ENCODE data around the gene DAAM2. TPM values are rescaled to one million over a fixed set of nuclear protein-coding genes. Genes with fewer than 3 reads are reported as not detected.

The DAAM2 gene
- total and polyA plus RNA-seq, 2 donors (not counting 3 experiments of a cell fraction or from before 2014, with no cell fraction given): 0.42 to 0.44 TPM

DNA sequence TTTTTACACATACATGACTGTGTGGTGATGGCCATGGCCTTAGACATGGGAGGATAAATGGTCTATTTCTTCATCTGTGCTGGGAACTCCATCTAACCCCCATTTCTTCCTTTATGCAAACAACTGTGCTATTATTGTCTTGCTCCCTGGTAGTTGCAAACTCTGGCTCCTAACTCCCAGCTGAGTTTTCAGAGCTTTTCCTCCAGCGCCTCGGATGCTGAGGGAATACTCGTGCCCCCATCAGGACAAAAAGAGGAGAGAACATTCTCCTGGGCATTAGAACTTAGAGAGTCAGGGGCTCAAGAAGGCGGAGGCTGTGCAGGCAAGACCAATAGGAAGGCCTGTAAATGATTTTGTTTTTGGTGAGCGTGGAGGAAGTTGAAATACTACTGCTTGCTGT is 2.1 kb downstream of the DAAM2 start:
- TF ChIP-seq FOS (IDR thresholded peaks at IDR 0.05; ENCODE audit: borderline replicate concordance, insufficient read depth, low read length) (no peak), GATA2 (IDR thresholded peaks at IDR 0.05; ENCODE audit: insufficient read depth, insufficient read length, low read depth, low read length) (no peak), POLR2AphosphoS5 (IDR thresholded peaks at IDR 0.05; ENCODE audit: insufficient read depth, low read depth, low read length) (no peak), MYC (IDR thresholded peaks at IDR 0.05; ENCODE audit: low read depth, low read length) (no peak), JUN (IDR thresholded peaks at IDR 0.05; ENCODE audit: borderline replicate concordance, insufficient read depth, insufficient read length, low read depth) (no peak), EZH2 (IDR thresholded peaks at IDR 0.05; ENCODE audit: borderline replicate concordance, low read depth, low read length, severe bottlenecking) (no peak), POLR2A (IDR thresholded peaks at IDR 0.05; ENCODE audit: low read depth, low read length) (no peak)
- TF ChIP-seq, protein P1, sequence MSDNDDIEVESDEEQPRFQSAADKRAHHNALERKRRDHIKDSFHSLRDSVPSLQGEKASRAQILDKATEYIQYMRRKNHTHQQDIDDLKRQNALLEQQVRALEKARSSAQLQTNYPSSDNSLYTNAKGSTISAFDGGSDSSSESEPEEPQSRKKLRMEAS (IDR thresholded peaks at IDR 0.05; ENCODE audit: insufficient read depth, insufficient read length): no peak
- TF ChIP-seq, protein P2, sequence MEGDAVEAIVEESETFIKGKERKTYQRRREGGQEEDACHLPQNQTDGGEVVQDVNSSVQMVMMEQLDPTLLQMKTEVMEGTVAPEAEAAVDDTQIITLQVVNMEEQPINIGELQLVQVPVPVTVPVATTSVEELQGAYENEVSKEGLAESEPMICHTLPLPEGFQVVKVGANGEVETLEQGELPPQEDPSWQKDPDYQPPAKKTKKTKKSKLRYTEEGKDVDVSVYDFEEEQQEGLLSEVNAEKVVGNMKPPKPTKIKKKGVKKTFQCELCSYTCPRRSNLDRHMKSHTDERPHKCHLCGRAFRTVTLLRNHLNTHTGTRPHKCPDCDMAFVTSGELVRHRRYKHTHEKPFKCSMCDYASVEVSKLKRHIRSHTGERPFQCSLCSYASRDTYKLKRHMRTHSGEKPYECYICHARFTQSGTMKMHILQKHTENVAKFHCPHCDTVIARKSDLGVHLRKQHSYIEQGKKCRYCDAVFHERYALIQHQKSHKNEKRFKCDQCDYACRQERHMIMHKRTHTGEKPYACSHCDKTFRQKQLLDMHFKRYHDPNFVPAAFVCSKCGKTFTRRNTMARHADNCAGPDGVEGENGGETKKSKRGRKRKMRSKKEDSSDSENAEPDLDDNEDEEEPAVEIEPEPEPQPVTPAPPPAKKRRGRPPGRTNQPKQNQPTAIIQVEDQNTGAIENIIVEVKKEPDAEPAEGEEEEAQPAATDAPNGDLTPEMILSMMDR (IDR thresholded peaks at IDR 0.05; ENCODE audit: extremely low read depth in 1 of 2, insufficient read depth in 1 of 2, low read depth in 1 of 2, low read length in 2 of 2): no peak
- no peaks in the 10 kb centered on the region for H4K20me1 ChIP-seq (replicated peaks; ENCODE audit: control insufficient read depth, extremely low read depth, insufficient read depth, low read length)
- H3K4me2 ChIP-seq (ENCODE audit: insufficient read depth, low read length): no peak overlapping the region
- H3K79me2 ChIP-seq (ENCODE audit: control insufficient read depth, insufficient read depth, low read length): no peaks in the 10 kb centered on the region
- no peak overlapping the region for H3K4me3 ChIP-seq (replicated peaks in 1 of 3; ENCODE audit: insufficient read depth in 1 of 3, low read depth in 1 of 3, low read length in 3 of 3)
- dilution Hi-C loops (cut with MboI; ENCODE audit: extremely low pct_ligation_motif_present, low sequenced_read_pairs): no loop called here
- H3K27ac ChIP-seq (ENCODE audit: insufficient read depth, low read depth, low read length): no peak overlapping the region
- no peaks in the 10 kb centered on the region for H3K36me3 ChIP-seq (ENCODE audit: control insufficient read depth in 2 of 2, extremely low read depth in 1 of 2, insufficient read depth in 2 of 2, low read length in 2 of 2)
- no peaks in the 10 kb centered on the region for H3K4me1 ChIP-seq (ENCODE audit: control insufficient read depth, extremely low read depth, insufficient read depth, low read length)
- no peaks in the 10 kb centered on the region for H3K9me3 ChIP-seq (replicated peaks; ENCODE audit: control insufficient read depth, insufficient read depth, low read length)
- intact Hi-C loops (cut with micrococcal nuclease): loop anchor here (5.0 kb wide), 1 partner anchor 98 kb away; no protein-coding TSS in a partner anchor
- CTCF ChIA-PET: interaction anchor here (0.7 kb wide), 1 partner anchor 492 kb away, joined by 3 read pairs; no protein-coding TSS in a partner anchor
- H3K9ac ChIP-seq (replicated peaks; ENCODE audit: extremely low read depth, insufficient read depth, low read length): no peak overlapping the region
- BruUV-seq (replicated peaks): no TSS peak
- POLR2A ChIA-PET: no interaction called here
- DNase-seq (ENCODE audit: low read depth, low spot score) (no peak), FAIRE-seq (no peak)
- no peak overlapping the region for H2AFZ ChIP-seq (ENCODE audit: low read depth, low read length)
- peaks cover 10 to 24% of the 10 kb centered on the region in 2 experiments for H3K27me3 ChIP-seq (ENCODE audit: control insufficient read depth in 2 of 2, insufficient read depth in 2 of 2, low read length in 2 of 2)
- no peaks in the 10 kb centered on the region for H3K9me1 ChIP-seq (replicated peaks; ENCODE audit: control insufficient read depth, extremely low read depth, insufficient read depth, low read length)
